Activated B cell treated with CpG ODN at 0.5 μM for 24 hours (primary cell): ENCODE data around the gene ANKRD11. TPM values are rescaled to one million over a fixed set of nuclear protein-coding genes. Genes with fewer than 3 reads are reported as not detected.

Experiments
- ATAC-seq: fragments of 200-7000 bp; cut with Tn5 transposase; one replicate; pipeline ENCODE4 v1.10.0; 2021; ENCODE audit warnings: low read depth, mild to moderate bottlenecking, moderate library complexity
- CTCF ChIA-PET: fragments of 350-600 bp; sonication (Branson Sonifier 250); formaldehyde crosslinking; loops from one replicate; lab custom pipeline; 2021; ENCODE audit warnings: antibody characterized with exemption; lab: Charles Lee
- POLR2A ChIA-PET: fragments of 350-600 bp; sonication (Branson Sonifier 250); formaldehyde crosslinking; loops from one replicate; lab custom pipeline; 2021; ENCODE audit warnings: antibody characterized with exemption; lab: Charles Lee
- DNase-seq: peaks from one replicate; pipeline ENCODE4 v3.0.0; 2022
- H3K27ac Mint-ChIP-seq: one replicate; pipeline ENCODE4 v1.8.0; 2020; ENCODE audit warnings: mixed read lengths
- H3K27me3 Mint-ChIP-seq: one replicate; pipeline ENCODE4 v1.8.0; 2021; ENCODE audit warnings: mixed read lengths
- H3K36me3 Mint-ChIP-seq: one replicate; pipeline ENCODE4 v1.8.0; 2021; ENCODE audit warnings: low read depth, mixed read lengths
- H3K4me1 Mint-ChIP-seq: one replicate; pipeline ENCODE4 v1.8.0; 2021; ENCODE audit warnings: mixed read lengths
- H3K4me3 Mint-ChIP-seq: one replicate; pipeline ENCODE4 v1.8.0; 2020; ENCODE audit warnings: mild to moderate bottlenecking, mixed read lengths
- H3K9me3 Mint-ChIP-seq: one replicate; pipeline ENCODE4 v1.8.0; 2020; ENCODE audit warnings: mixed read lengths
- intact Hi-C: fragments of 100-400 bp; cut with micrococcal nuclease; formaldehyde crosslinking; loops from one replicate; pipeline ENCODE4 v1.15.1; 2024
- total RNA-seq: library from RNA; stranded (reverse); gene quantifications from 2 replicates; pipeline ENCODE4 v1.2.3, GENCODE V29; 2022
- TF ChIP-seq, protein P1 (sequence below): fragments of 200-600 bp; IDR thresholded peaks from one replicate; pipeline ENCODE4 v1.8.0; 2022; ENCODE audit warnings: antibody characterized with exemption, mild to moderate bottlenecking

The ANKRD11 gene
- total RNA-seq, 1 donor from 2014 or later, result 243 TPM

DNA sequence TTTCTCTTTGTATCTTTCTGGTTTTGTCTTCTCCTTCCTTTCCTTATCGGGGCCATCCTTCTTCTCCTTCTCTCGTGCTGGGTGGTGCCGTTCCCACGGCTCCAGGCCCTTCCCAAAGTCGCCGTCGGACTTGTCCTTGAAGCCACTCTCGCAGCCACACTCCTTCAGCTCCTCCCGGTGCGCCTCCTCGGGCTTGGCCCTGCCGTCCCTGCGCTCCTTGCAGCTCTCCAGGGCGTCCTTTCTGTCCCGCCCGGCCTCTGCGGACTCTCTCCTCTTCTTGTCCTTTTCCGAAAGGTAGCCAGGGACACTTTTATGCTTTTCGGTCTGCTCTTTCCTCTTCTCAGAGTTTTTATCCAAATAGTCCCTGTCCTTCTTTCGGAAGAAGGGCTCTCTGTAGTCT is 206.9 kb downstream of the ANKRD11 start:
- no peak for ATAC-seq
- H3K36me3 Mint-ChIP-seq, result peaks cover 29% of the 10 kb centered on the region
- no peak overlapping the region for H3K27ac Mint-ChIP-seq
- H3K9me3 Mint-ChIP-seq, result no peaks in the 10 kb centered on the region
- intact Hi-C loops, result no loop called here
- no peaks in the 10 kb centered on the region for H3K27me3 Mint-ChIP-seq
- CTCF ChIA-PET, result no interaction called here
- no peak for DNase-seq
- TF ChIP-seq, protein P1, sequence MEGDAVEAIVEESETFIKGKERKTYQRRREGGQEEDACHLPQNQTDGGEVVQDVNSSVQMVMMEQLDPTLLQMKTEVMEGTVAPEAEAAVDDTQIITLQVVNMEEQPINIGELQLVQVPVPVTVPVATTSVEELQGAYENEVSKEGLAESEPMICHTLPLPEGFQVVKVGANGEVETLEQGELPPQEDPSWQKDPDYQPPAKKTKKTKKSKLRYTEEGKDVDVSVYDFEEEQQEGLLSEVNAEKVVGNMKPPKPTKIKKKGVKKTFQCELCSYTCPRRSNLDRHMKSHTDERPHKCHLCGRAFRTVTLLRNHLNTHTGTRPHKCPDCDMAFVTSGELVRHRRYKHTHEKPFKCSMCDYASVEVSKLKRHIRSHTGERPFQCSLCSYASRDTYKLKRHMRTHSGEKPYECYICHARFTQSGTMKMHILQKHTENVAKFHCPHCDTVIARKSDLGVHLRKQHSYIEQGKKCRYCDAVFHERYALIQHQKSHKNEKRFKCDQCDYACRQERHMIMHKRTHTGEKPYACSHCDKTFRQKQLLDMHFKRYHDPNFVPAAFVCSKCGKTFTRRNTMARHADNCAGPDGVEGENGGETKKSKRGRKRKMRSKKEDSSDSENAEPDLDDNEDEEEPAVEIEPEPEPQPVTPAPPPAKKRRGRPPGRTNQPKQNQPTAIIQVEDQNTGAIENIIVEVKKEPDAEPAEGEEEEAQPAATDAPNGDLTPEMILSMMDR, result no peak
- H3K4me3 Mint-ChIP-seq, result no peak overlapping the region
- POLR2A ChIA-PET, result no interaction called here
- H3K4me1 Mint-ChIP-seq, result no peaks in the 10 kb centered on the region

DNA sequence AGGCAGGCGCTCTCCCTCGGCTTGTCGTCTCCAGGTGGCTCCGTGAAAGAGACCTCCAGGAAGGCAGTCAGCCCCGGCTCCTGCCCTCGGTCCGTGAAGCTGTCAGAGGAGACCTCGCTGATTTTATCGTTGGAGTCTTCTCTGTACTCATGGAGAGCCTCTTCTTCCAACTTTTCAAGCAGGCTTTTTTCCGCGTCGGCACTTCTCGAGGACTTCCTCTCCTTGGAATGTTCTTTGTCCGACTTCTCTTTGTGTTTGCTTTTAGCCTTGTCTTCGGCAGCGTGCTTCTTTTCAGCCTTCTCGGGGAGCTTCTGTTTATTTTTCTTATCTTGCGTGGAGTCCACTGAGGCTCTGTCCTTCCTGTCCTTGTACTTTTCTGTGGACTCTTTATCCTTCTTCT is 207.8 kb downstream of the ANKRD11 start:
- ChIA-PET CTCF (no interaction called here), POLR2A (interaction anchor here (1.2 kb wide), 1 partner anchor 18 kb away, joined by 3 read pairs; no protein-coding TSS in a partner anchor)
- TF ChIP-seq, protein P1, result no peak
- ATAC-seq, result no peak
- H3K36me3 Mint-ChIP-seq, result peaks cover 27% of the 10 kb centered on the region
- H3K9me3 Mint-ChIP-seq, result no peaks in the 10 kb centered on the region
- H3K4me1 Mint-ChIP-seq, result no peaks in the 10 kb centered on the region
- no peak for DNase-seq
- no peak overlapping the region for H3K27ac Mint-ChIP-seq
- H3K4me3 Mint-ChIP-seq, result no peak overlapping the region
- H3K27me3 Mint-ChIP-seq, result no peaks in the 10 kb centered on the region
- intact Hi-C loops, result no loop called here

DNA sequence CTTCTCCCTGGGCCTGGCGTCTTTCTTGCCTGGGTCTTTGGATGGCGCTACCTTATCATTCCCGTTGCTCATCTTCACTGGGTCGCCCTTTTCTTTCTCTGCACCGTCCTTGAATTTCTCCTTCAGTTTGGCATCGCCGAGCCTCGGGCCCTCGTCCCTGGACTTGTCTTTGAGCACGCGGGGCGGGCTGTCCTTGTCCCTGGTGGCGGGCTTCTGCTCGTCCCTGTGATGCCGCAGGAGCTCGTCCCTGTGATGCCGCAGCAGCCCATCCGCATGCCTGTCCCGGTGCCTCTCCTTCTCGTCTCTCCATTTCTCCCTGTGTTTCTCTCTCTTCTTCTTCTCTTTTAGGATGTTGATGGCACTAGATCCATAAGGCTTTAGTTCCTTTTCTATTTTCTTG is 208.5 kb downstream of the ANKRD11 start:
- H3K9me3 Mint-ChIP-seq, result no peaks in the 10 kb centered on the region
- DNase-seq (no peak), ATAC-seq (no peak)
- CTCF ChIA-PET, result no interaction called here
- no peak overlapping the region for H3K4me3 Mint-ChIP-seq
- TF ChIP-seq, protein P1, result no peak
- no peaks in the 10 kb centered on the region for H3K4me1 Mint-ChIP-seq
- intact Hi-C loops, result no loop called here
- POLR2A ChIA-PET, result interaction anchor here (1.2 kb wide), 1 partner anchor 17 kb away, joined by 3 read pairs; no protein-coding TSS in a partner anchor
- no peak overlapping the region for H3K27ac Mint-ChIP-seq
- H3K27me3 Mint-ChIP-seq, result no peaks in the 10 kb centered on the region
- peaks cover 27% of the 10 kb centered on the region for H3K36me3 Mint-ChIP-seq

DNA sequence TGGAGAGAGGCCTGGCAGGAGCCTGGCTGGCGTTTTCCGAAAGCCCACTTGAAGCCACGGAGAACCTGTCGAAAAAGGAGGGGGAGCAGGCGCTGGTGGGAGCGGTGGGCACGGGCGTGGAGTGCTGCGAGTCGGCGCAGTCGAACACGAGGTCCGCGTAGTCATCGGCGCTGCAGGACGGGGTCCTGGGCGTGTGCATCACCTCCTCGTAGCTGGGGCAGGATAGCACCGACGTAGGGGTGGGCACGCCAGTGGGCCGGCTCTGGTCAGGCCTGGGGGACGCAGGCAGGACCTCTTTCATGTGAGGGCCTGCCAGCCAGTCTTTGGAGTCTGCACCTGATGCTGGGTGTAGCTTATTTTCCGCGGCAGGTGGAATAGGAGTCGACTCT is 209.2 kb downstream of the ANKRD11 start:
- DNase-seq, result no peak
- Mint-ChIP-seq H3K9me3 (no peaks in the 10 kb centered on the region), H3K4me3 (no peak overlapping the region), H3K36me3 (peaks cover 27% of the 10 kb centered on the region), H3K27ac (no peak overlapping the region), H3K27me3 (no peaks in the 10 kb centered on the region), H3K4me1 (no peaks in the 10 kb centered on the region)
- intact Hi-C loops, result no loop called here
- TF ChIP-seq, protein P1, result no peak
- ATAC-seq, result no peak
- ChIA-PET POLR2A (interaction anchor here (1.2 kb wide), 1 partner anchor 17 kb away, joined by 3 read pairs; no protein-coding TSS in a partner anchor), CTCF (no interaction called here)

DNA sequence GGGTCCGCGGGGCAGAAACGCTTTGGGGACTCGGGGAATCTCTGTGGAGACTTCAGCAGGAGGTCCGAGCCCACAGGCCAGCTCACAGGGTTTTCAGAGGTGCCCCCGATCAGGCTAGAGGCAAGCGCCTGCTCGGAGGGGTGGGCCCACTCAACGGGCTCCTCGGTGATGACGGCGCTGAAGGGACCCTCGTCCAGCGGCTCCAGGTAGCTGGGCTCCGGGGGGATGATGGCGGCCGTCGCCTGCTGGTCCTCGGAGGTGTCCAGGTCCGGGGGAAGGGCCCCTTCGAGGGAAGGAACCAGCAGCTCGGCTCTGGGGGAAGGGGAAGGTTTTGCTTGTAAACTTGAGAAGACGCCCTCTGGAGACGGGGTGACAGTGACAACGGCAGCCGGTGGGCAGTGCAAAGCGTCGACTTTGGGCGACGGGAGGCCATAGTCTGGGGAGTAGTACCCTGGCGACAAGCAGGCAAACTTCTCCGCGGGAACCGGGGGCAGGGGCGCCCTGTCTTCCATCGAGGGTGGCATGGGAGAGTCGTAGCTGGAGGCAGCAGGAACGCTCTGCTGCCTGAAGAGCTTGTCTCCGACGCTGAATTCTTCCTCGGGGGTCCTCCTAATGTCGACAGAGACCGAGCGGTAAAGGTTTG is 209.7 kb downstream of the ANKRD11 start:
- H3K4me3 Mint-ChIP-seq, result no peak overlapping the region
- H3K9me3 Mint-ChIP-seq, result no peaks in the 10 kb centered on the region
- H3K27ac Mint-ChIP-seq, result no peak overlapping the region
- H3K27me3 Mint-ChIP-seq, result no peaks in the 10 kb centered on the region
- intact Hi-C loops, result no loop called here
- ATAC-seq (no peak), DNase-seq (no peak)
- TF ChIP-seq, protein P1, result no peak
- no peaks in the 10 kb centered on the region for H3K4me1 Mint-ChIP-seq
- H3K36me3 Mint-ChIP-seq, result peaks cover 32% of the 10 kb centered on the region
- CTCF ChIA-PET, result no interaction called here
- POLR2A ChIA-PET, result no interaction called here
